ENCODE data around the gene GRHL3.
"Not testable (repeated sequence)": the region's sequence is repeated elsewhere in the genome, so short reads cannot be mapped to it uniquely, and the experiment has no call there.

The GRHL3 gene

GRCh38 chr1:24319312-24319863, at the start of gene GRHL3:
GRHL3 (plus strand) TSS chr1:24319357; CDS start chr1:24319552, 195 bp downstream.
- peak; percentile 22 to 25 for DNase-seq

DNA sequence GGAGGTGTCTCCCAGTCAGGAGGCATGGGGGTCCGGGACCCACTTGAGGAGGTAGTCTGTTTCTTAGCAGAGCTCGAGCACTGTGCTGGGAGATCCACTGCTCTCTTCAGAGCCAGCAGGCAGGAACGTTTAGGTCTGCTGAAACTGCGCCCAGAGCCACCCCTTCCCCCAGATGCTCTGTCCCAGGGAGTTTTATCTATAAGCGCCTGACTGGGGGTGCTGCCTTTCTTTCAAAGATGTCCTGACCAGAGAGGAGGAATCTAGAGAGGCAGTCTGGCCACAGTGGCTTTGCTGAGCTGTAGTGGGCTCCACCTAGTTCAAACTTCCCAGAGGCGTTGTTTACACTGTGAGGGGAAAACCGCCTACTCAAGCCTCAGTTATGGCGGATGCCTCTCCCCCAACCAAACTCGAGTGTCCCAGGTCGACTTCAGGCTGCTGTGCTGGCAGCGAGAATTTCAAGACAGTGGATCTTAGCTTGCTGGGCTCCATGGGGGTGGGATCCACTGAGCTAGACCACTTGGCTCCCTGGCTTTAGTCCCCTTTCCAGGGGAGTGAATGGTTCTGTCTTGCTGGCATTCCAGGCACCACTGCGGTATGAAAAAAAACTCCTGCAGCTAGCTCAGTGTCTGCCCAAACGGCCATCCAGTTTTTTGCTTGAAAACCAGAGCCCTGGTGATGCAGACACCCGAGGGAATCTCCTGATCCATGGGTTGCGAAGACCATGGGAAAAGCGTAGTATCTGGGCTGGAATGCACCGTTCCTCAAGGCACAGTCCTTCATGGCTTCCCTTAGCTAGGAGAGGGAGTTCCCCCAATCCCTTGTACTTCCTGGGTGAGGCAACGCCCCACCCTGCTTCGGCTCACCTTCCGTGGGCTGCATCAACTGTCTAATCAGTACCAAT, 44.7 kb upstream of the GRHL3 start:
- not testable (repeated sequence) for DNase-seq

DNA sequence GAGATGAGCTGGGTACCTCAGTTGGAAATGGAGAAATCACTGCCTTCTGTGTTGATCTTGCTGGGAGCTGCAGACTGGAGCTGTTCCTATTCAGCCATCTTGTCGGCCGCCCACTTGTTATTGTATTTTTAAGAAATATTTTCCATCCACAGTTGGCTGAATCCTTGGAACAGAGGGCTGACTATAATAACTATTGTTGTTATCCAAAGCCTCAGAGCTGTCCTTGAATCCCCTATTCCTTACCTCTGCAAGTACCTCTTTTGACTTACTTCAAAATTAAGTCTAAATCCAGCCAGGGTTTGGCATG, 44.1 kb upstream of the GRHL3 start:
- DNase-seq, result no peak

DNA sequence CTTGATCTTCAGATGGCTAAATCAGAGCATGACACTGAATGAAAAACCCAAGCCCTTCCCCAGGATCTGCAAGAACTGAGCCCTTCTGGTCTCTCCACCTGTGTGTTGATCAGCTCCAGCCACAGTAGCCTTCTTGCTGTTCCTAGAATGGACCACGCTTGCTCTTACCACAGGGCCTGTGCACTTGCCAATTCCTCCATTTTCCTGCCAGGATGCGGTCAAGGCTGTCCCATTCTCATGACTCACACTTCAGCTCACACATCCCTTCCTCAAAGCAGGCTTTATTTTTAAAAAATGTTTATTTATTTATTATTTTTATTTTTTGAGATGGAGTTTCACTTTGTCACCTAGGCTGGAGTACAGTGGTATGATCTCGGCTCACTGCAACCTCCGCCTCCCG, 43.6 kb upstream of the GRHL3 start:
- no peak for DNase-seq

DNA sequence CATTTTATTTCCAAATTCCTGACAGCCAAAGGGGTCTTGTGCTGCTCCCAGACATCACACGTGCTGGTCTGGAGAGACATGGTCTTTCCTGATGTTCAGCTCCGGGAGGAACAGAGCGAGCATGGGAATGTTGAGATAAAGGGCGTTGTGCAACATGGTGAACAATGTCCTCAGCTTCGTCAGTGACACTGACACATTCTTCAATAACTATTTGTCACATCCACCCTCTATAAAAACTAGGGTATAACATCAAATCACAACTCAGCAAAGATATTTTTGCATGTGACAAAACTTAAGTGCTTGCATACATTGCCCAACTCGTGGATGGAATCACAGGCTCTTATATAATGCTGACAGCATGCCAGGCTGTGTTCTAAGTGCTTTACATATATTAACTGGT, 42.4 kb upstream of the GRHL3 start:
- DNase-seq, result no peak

GRCh38 chr1:24277420-24278169, 41.6 kb upstream of the GRHL3 start:
- DNase-seq, result peak in 1 of 2 donors; percentile 20

DNA sequence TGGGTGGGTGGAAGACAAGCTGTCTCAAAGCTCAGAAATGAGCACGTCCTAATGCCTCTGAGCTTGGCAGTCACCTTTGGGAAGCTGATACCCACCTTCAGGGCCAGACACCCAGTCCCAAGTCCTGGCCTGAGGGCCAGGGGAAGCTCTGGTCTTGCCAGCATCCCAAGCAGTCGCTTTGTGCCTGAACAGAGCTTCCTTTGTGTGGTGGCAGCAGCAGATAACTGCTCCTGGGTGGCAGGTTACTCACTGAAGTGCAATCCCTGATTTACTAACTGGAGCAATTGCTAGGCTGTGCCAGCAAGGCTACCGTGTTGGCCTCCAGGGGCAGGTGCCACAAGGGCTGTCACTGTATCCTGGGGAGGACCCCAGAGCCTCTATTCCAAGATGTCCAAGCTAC, 40.4 kb upstream of the GRHL3 start:
- DNase-seq, result no peak

DNA sequence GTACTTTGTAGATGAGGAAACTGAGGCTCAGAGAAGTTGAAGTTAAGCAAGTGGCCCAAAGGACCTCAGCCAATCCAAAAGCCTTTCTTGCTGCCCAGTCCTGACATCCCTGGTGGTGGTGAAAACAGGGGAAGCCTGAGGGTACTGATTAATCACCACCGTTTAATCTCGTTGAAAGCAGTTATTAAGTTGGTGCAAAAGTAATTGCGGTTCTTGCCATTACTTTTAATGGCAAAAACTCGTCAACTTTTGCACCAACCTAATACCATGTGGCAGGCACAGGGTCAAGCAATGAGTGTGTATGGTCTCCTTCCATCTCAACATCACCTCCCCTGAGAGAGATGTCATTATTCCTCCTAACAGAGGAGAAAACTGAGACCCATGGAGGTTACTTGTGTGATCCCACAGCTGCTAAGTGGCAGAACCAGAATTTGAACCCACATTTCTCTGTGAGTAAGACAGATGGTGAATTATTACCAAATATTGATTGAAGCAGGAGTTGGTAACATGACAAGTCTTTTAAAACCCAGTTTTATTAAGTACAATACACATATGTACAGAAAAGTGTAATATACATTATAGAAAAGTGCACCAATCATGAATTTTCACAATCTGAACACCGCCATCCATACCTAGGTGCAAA, 39.4 kb upstream of the GRHL3 start:
- no peak for DNase-seq

GRCh38 chr1:24281591-24281990, 37.6 kb upstream of the GRHL3 start:
- no peak for DNase-seq

- DNase-seq, result no peak
These were observed 36.7 kb upstream of the GRHL3 start for GRCh38 chr1:24282491-24282890.

- no peak for DNase-seq
These were observed 35.6 kb upstream of the GRHL3 start for GRCh38 chr1:24283326-24284155.

DNA sequence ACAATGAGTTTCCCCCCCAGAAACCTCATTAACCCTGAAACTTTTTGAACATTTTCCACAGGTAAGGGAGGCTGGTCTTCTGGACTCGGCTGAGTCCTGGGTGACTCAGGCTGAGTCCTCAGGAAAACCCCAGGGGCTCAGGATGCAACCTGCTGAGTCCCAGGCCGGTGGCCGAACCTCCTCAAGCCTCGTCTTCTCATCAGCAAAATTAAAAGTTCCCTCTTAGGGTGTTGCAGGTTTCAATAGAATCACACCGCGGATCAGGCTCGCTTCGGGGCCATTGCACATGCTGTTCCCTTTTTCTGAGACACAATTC, 35.0 kb upstream of the GRHL3 start:
- no peak for DNase-seq

DNA sequence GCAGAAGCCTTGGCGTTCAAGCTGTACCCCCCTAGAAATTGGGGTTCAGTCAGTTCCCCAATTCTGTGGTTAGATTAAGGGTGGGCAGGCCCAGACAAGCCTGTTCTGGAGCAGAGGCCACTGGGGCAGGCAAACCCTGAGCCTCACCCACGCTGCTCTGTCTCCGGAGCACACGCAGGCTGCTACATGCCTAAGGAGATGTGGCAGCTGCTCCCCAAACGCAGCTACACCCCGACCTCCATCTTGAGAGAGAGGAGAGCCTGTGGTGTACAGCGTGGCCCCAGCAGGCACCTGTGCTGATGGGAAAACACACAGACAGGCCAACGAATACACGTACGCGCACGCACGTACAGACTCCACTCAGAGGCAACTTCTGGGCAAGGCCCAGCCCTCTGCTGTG, 33.9 kb upstream of the GRHL3 start:
- DNase-seq, result no peak

DNA sequence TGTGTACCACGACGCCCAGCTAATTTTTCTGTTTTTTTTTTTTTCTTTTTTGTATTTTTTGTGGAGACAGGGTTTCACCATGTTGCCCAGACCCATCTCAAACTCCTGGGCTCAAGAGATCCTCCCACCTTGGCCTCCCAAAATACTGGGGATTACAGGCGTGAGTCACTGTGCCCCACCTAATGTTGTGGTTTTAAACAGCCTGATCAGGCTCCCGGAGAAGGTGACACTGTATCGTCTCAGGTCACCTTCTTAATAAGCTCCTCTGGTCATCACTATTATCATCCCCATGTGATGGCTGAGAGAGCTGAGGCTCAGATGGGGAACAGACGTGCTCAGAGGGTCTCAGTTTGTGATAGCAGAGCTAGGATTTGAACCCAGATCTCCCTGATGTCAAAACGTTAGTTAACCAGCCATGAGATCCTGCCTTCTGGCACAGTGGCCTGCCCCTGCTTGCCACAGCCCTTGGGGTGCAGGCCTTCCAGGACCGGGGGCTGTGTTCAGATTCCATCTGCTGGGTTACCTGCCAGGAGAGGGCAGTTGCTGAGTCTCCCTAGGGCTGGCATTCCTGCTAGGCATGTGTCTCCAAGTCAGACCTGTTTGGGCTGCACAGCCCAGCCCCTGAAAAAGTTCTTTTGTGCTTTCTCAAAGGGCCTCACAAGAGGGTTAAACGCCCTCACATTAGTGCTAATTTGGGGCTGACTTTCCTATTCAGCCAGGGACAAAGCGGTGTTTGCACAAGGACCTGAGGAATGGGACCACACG, 32.7 kb upstream of the GRHL3 start:
- DNase-seq, result no peak

- not testable (repeated sequence) for DNase-seq
These were observed 31.4 kb upstream of the GRHL3 start for GRCh38 chr1:24287779-24288178.

GRCh38 chr1:24288479-24288878, 30.7 kb upstream of the GRHL3 start:
- DNase-seq, result no peak

- no peak for DNase-seq
These were observed 29.1 kb upstream of the GRHL3 start for GRCh38 chr1:24289937-24290595.

GRCh38 chr1:24290933-24291487, 28.1 kb upstream of the GRHL3 start:
- DNase-seq, result no peak

GRCh38 chr1:24292103-24292502, 27.1 kb upstream of the GRHL3 start:
- no peak for DNase-seq

GRCh38 chr1:24292887-24293286, 26.3 kb upstream of the GRHL3 start:
- no peak for DNase-seq
